H9 (cell line): ENCODE measurements around the gene BCL7C. TPM values are rescaled to one million over a fixed set of nuclear protein-coding genes. Genes with fewer than 3 reads are reported as not detected.
A peak's percentile ranks its signal among the peaks of the same experiment; 100 is the strongest.

Experiments used
- DNase-seq: peaks from one replicate; pipeline ENCODE4 v3.0.0-alpha.2; 2017
- H2AFZ ChIP-seq: one replicate; pipeline ENCODE4 v1.6.1; 2013; ENCODE audit warnings: mild to moderate bottlenecking, low read length, control low read depth, moderate library complexity
- H2AK5ac ChIP-seq: 2 replicates; pipeline ENCODE4 v1.6.1; 2013; ENCODE audit warnings: low read length, control low read depth, mixed read lengths; ENCODE audit not compliant: insufficient read length
- H2BK120ac ChIP-seq: one replicate; pipeline ENCODE4 v1.6.1; 2013; ENCODE audit warnings: low read depth, mild to moderate bottlenecking, low read length, control low read depth, inconsistent platforms; ENCODE audit not compliant: poor library complexity, severe bottlenecking
- H2BK12ac ChIP-seq: 2 replicates; pipeline ENCODE4 v1.6.1; 2013; ENCODE audit warnings: low read length, control low read depth, mixed read lengths, low read depth; ENCODE audit not compliant: insufficient read length
- H2BK15ac ChIP-seq: 2 replicates; pipeline ENCODE4 v1.6.1; 2013; ENCODE audit warnings: low read depth, low read length, control low read depth
- H2BK20ac ChIP-seq: one replicate; pipeline ENCODE4 v1.6.1; 2013; ENCODE audit warnings: low read depth, mild to moderate bottlenecking, low read length, control low read depth, inconsistent platforms; ENCODE audit not compliant: poor library complexity, severe bottlenecking
- H2BK5ac ChIP-seq: 2 replicates; pipeline ENCODE4 v1.6.1; 2013; ENCODE audit warnings: low read length, control low read depth, mixed read lengths; ENCODE audit not compliant: insufficient read length
- H3K14ac ChIP-seq: 2 replicates; pipeline ENCODE4 v1.6.1; 2013; ENCODE audit warnings: low read length, control low read depth; ENCODE audit not compliant: insufficient read depth
- H3K18ac ChIP-seq: 2 replicates; pipeline ENCODE4 v1.6.1; 2013; ENCODE audit warnings: low read depth, mild to moderate bottlenecking, mixed read lengths, low read length, control low read depth; ENCODE audit not compliant: insufficient read length
- H3K23ac ChIP-seq: 2 replicates; pipeline ENCODE4 v1.6.1; 2013; ENCODE audit warnings: low read length, control low read depth, mixed read lengths, low read depth; ENCODE audit not compliant: insufficient read length
- H3K23me2 ChIP-seq: 2 replicates; pipeline ENCODE4 v1.6.1; 2013; ENCODE audit warnings: low read depth, mild to moderate bottlenecking, mixed read lengths, low read length, control low read depth; ENCODE audit not compliant: insufficient read length, poor library complexity, severe bottlenecking
- H3K27ac ChIP-seq: 2 replicates; pipeline ENCODE4 v1.5.1; 2013; ENCODE audit warnings: low read length, control low read depth, mixed read lengths, low read depth; ENCODE audit not compliant: insufficient read length
- H3K27me3 ChIP-seq: 2 replicates; pipeline ENCODE4 v1.6.1; 2013; ENCODE audit warnings: low read length, control low read depth, inconsistent platforms; ENCODE audit not compliant: insufficient read depth
- H3K4ac ChIP-seq: 2 replicates; pipeline ENCODE4 v1.6.1; 2013; ENCODE audit warnings: low read depth, mild to moderate bottlenecking, control low read depth, inconsistent platforms, low read length, moderate library complexity
- H3K4me1 ChIP-seq: 2 replicates; pipeline ENCODE4 v1.6.1; 2013; ENCODE audit warnings: low read length, control low read depth, inconsistent platforms; ENCODE audit not compliant: insufficient read depth
- H3K4me2 ChIP-seq: 2 replicates; pipeline ENCODE4 v1.6.1; 2013; ENCODE audit warnings: low read length, control low read depth, mixed read lengths; ENCODE audit not compliant: insufficient read length, insufficient read depth
- H3K56ac ChIP-seq: 2 replicates; pipeline ENCODE4 v1.6.1; 2013; ENCODE audit warnings: low read depth, mild to moderate bottlenecking, mixed read lengths, low read length, control low read depth; ENCODE audit not compliant: insufficient read length
- H3K79me1 ChIP-seq: 2 replicates; pipeline ENCODE4 v1.6.1; 2013; ENCODE audit warnings: low read depth, mild to moderate bottlenecking, moderate library complexity, low read length, control low read depth, inconsistent platforms; ENCODE audit not compliant: insufficient read depth, poor library complexity, severe bottlenecking
- H3K79me2 ChIP-seq: 2 replicates; pipeline ENCODE4 v1.6.1; 2013; ENCODE audit warnings: low read length, control low read depth, inconsistent platforms; ENCODE audit not compliant: insufficient read depth
- H3K9ac ChIP-seq: 2 replicates; pipeline ENCODE4 v1.6.1; 2013; ENCODE audit warnings: low read length, control low read depth, mixed read lengths; ENCODE audit not compliant: insufficient read length; ENCODE audit errors: extremely low read depth
- H3K9me3 ChIP-seq: one replicate; pipeline ENCODE4 v1.6.1; 2013; ENCODE audit warnings: low read depth, low read length, inconsistent platforms; ENCODE audit not compliant: control insufficient read depth
- H3T11ph ChIP-seq: one replicate; pipeline ENCODE4 v1.6.1; 2013; ENCODE audit warnings: mild to moderate bottlenecking, low read length, control low read depth, inconsistent platforms
- H4K20me1 ChIP-seq: one replicate; pipeline ENCODE4 v1.6.1; 2013; ENCODE audit not compliant: control insufficient read depth, insufficient read length, insufficient read depth
- H4K5ac ChIP-seq: 2 replicates; pipeline ENCODE4 v1.6.1; 2013; ENCODE audit warnings: low read depth, mild to moderate bottlenecking, mixed read lengths, low read length, control low read depth; ENCODE audit not compliant: insufficient read length
- H4K8ac ChIP-seq: replicated peaks from 2 replicates; pipeline ENCODE4 v1.6.1; 2013; ENCODE audit warnings: low read length, control low read depth, mixed read lengths, low read depth; ENCODE audit not compliant: insufficient read length
- H4K91ac ChIP-seq: 2 replicates; pipeline ENCODE4 v1.6.1; 2013; ENCODE audit warnings: low read depth, mild to moderate bottlenecking, moderate library complexity, mixed read lengths, low read length, control low read depth; ENCODE audit not compliant: insufficient read length
- H3K27ac Mint-ChIP-seq, 3 experiments: 2 replicates in 2 of 3; 3 replicates in 1 of 3; pipeline ENCODE4 v1.8.0; 2020 to 2021; ENCODE audit warnings: mixed read lengths in 3 of 3, mild to moderate bottlenecking in 1 of 3, moderate library complexity in 1 of 3
- H3K27me3 Mint-ChIP-seq: 2 replicates; pipeline ENCODE4 v1.8.0; 2021; ENCODE audit warnings: low read depth, mild to moderate bottlenecking, moderate library complexity, mixed read lengths
- H3K36me3 Mint-ChIP-seq, 3 experiments: 2 replicates in 2 of 3; 3 replicates in 1 of 3; pipeline ENCODE4 v1.8.0; 2020 to 2021; ENCODE audit warnings: low read depth in 3 of 3, mixed read lengths in 3 of 3; ENCODE audit not compliant: insufficient read depth in 1 of 3
- H3K4me1 Mint-ChIP-seq, 2 experiments: 2 replicates each; pipeline ENCODE4 v1.8.0; 2020; ENCODE audit warnings: mixed read lengths in 2 of 2
- H3K4me3 Mint-ChIP-seq, 2 experiments: 2 replicates in 1 of 2; 3 replicates in 1 of 2; pipeline ENCODE4 v1.8.0; 2020 to 2021; ENCODE audit warnings: mild to moderate bottlenecking in 2 of 2, mixed read lengths in 2 of 2, moderate library complexity in 1 of 2
- H3K9me3 Mint-ChIP-seq, 2 experiments: 2 replicates in 1 of 2; 3 replicates in 1 of 2; pipeline ENCODE4 v1.8.0; 2020; ENCODE audit warnings: mild to moderate bottlenecking in 2 of 2, mixed read lengths in 2 of 2, moderate library complexity in 1 of 2
- CTCF ChIP-seq: fragments of 200-600 bp; sonication (generic); conservative IDR thresholded peaks from 3 replicates; pipeline ENCODE4 v1.8.0; 2021; ENCODE audit warnings: antibody characterized with exemption, mild to moderate bottlenecking
- WGBS: extraction: QIAGEN DNeasy Blood & Tissue Kit; methylation state at CpG from one replicate; pipeline ENCODE4 v1.1.7; 2013; ENCODE audit warnings: missing lambda C conversion rate, low lambda C conversion rate, mixed read lengths; ENCODE audit not compliant: insufficient read length; ENCODE audit errors: extremely low coverage; 5-methylcytosine and 5-hydroxymethylcytosine counted together
- total RNA-seq: library from RNA; stranded (reverse); gene quantifications from 2 replicates; pipeline ENCODE4 v1.2.1, GENCODE V29; 2021

Gene BCL7C
- total RNA-seq, 1 experiment from 2014 or later, result 18.3 TPM

GRCh38 chr16:30882429-30883310 lies 11.2 kb downstream of the BCL7C start:
- H3K23me2 ChIP-seq, result no peaks in the 10 kb centered on the region
- no peak overlapping the region for H3K4ac ChIP-seq
- no CpG with 5 or more reads among the region's 4 CpGs for WGBS
- TF ChIP-seq CTCF, result no peak
- H3K56ac ChIP-seq, result no peak overlapping the region
- H3K79me1 ChIP-seq, result no peaks in the 10 kb centered on the region
- Mint-ChIP-seq H3K9me3 (no peaks in the 10 kb centered on the region), H3K36me3 (peaks cover 2 to 24% (median 21%) of the 10 kb centered on the region in 3 experiments), H3K27me3 (no peaks in the 10 kb centered on the region), H3K4me1 (peaks cover 4 to 9% of the 10 kb centered on the region in 2 experiments; a peak in 3 of 4 replicates), H3K27ac (peak overlapping the region; percentile 12 to 38 (median 19); a peak in 4 of 7 replicates), H3K4me3 (no peak overlapping the region)
- H2BK12ac ChIP-seq, result no peak overlapping the region
- H3K4me2 ChIP-seq, result no peak overlapping the region
- H3K4me1 ChIP-seq, result no peaks in the 10 kb centered on the region
- no peak overlapping the region for H2AFZ ChIP-seq
- H3K9ac ChIP-seq, result no peak overlapping the region
- H2BK120ac ChIP-seq, result no peak overlapping the region
- H2AK5ac ChIP-seq, result no peak overlapping the region
- H3K18ac ChIP-seq, result no peak overlapping the region
- no peaks in the 10 kb centered on the region for H4K20me1 ChIP-seq
- no peak overlapping the region for H2BK5ac ChIP-seq
- H3K14ac ChIP-seq, result no peak overlapping the region
- H4K91ac ChIP-seq, result no peak overlapping the region
- no peaks in the 10 kb centered on the region for H3K27me3 ChIP-seq
- no peak overlapping the region for H4K5ac ChIP-seq
- DNase-seq, result no peak
- H3K27ac ChIP-seq, result no peak overlapping the region
- H3T11ph ChIP-seq, result no peak overlapping the region
- no peak overlapping the region for H2BK15ac ChIP-seq
- no peak overlapping the region for H2BK20ac ChIP-seq
- no peak overlapping the region for H4K8ac ChIP-seq
- no peak overlapping the region for H3K23ac ChIP-seq
- H3K79me2 ChIP-seq, result no peaks in the 10 kb centered on the region
- no peaks in the 10 kb centered on the region for H3K9me3 ChIP-seq
